OCI-LY3 (cell line): ENCODE results near the gene DDX27.

Experiments used
- H2AFZ ChIP-seq: fragments of 200-600, 300-600 bp; shearing (Covaris generic); 2 replicates; pipeline ENCODE4 v1.6.0; 2014; ENCODE audit warnings: antibody characterized with exemption, low read depth, low read length
- H3K27ac ChIP-seq: fragments of 200-600, 300-600 bp; sonication (generic); 2 replicates; pipeline ENCODE4 v1.5.1; 2014; ENCODE audit warnings: mild to moderate bottlenecking, low read length, moderate library complexity, mixed read lengths
- H3K27me3 ChIP-seq: fragments of 200-600, 300-600 bp; sonication (generic); 2 replicates; pipeline ENCODE4 v1.6.1; 2014; ENCODE audit warnings: low read depth, low read length, mixed read lengths
- H3K36me3 ChIP-seq: fragments of 200-600, 300-600 bp; sonication (generic); replicated peaks from 2 replicates; pipeline ENCODE3; 2014; ENCODE audit warnings: low read depth, low read length, mixed read lengths
- H3K4me1 ChIP-seq: fragments of 300-600, 200-600 bp; sonication (generic); 2 replicates; pipeline ENCODE4 v1.6.1; 2014; ENCODE audit warnings: low read length, mixed read lengths
- H3K4me2 ChIP-seq: fragments of 200-600, 300-600 bp; sonication (generic); 2 replicates; pipeline ENCODE4 v1.6.1; 2014; ENCODE audit warnings: low read length, mixed read lengths
- H3K4me3 ChIP-seq: fragments of 300-600, 200-600 bp; sonication (generic); 2 replicates; pipeline ENCODE4 v1.5.1; 2014; ENCODE audit warnings: antibody characterized with exemption, mild to moderate bottlenecking, low read length, moderate library complexity
- H3K79me2 ChIP-seq: fragments of 300-600, 200-600 bp; shearing (Covaris generic); 2 replicates; pipeline ENCODE4 v1.6.1; 2014; ENCODE audit warnings: mild to moderate bottlenecking, low read length, mixed read lengths
- H3K9ac ChIP-seq: fragments of 300-600, 200-600 bp; shearing (Covaris generic); 2 replicates; pipeline ENCODE4 v1.6.0; 2014; ENCODE audit warnings: mild to moderate bottlenecking, low read length, moderate library complexity
- H3K9me3 ChIP-seq: fragments of 200-600, 300-600 bp; shearing (Covaris generic); 2 replicates; pipeline ENCODE4 v1.6.1; 2014; ENCODE audit warnings: low read length, mixed read lengths; ENCODE audit not compliant: insufficient read depth
- H4K20me1 ChIP-seq: fragments of 200-600, 300-600 bp; sonication (generic); 2 replicates; pipeline ENCODE4 v1.6.1; 2016; ENCODE audit warnings: low read length, mixed read lengths; ENCODE audit not compliant: insufficient read depth
- CTCF ChIP-seq: fragments of 200-600, 300-600 bp; sonication (generic); IDR thresholded peaks from 2 replicates; pipeline ENCODE4 v1.5.1; 2014; ENCODE audit warnings: antibody characterized with exemption, low read length, low read depth
- EZH2phosphoT487 ChIP-seq: fragments of 200-600 bp; shearing (Covaris generic); IDR thresholded peaks from 2 replicates; pipeline ENCODE4 v1.6.1; 2018; ENCODE audit warnings: antibody characterized with exemption, mixed run types, low read depth

Gene DDX27

GRCh38 chr20:49210101-49210756 lies 9.0 kb upstream of the DDX27 start:
- Histone ChIP-seq H3K4me1 (no peaks in the 10 kb centered on the region), H3K36me3 (no peaks in the 10 kb centered on the region), H4K20me1 (no peaks in the 10 kb centered on the region), H2AFZ (no peak overlapping the region), H3K9me3 (peaks cover 11% of the 10 kb centered on the region), H3K79me2 (no peaks in the 10 kb centered on the region), H3K27me3 (peaks cover 3% of the 10 kb centered on the region; the same call in 1 of the 2 replicates), H3K4me2 (no peak overlapping the region), H3K9ac (no peak overlapping the region), H3K27ac (no peak overlapping the region), H3K4me3 (no peak overlapping the region)
- TF ChIP-seq CTCF: no peak
- TF ChIP-seq EZH2phosphoT487: no peak

- H3K4me1 ChIP-seq: no peaks in the 10 kb centered on the region
- no peak overlapping the region for H2AFZ ChIP-seq
- H3K79me2 ChIP-seq: no peaks in the 10 kb centered on the region
- H3K36me3 ChIP-seq: no peaks in the 10 kb centered on the region
- H3K27ac ChIP-seq: no peak overlapping the region
- no peaks in the 10 kb centered on the region for H4K20me1 ChIP-seq
- peaks cover 6% of the 10 kb centered on the region; the same call in 1 of the 2 replicates for H3K27me3 ChIP-seq
- no peak overlapping the region for H3K9ac ChIP-seq
- H3K9me3 ChIP-seq: peaks cover 11% of the 10 kb centered on the region
- H3K4me2 ChIP-seq: no peak overlapping the region
- TF ChIP-seq EZH2phosphoT487 (no peak), CTCF (no peak)
- H3K4me3 ChIP-seq: no peak overlapping the region
Observed at GRCh38 chr20:49210757-49211110, 8.5 kb upstream of the DDX27 start.

- peaks cover 6% of the 10 kb centered on the region; the same call in 1 of the 2 replicates for H3K27me3 ChIP-seq
- peaks cover 4% of the 10 kb centered on the region for H3K79me2 ChIP-seq
- no peak overlapping the region for H3K27ac ChIP-seq
- no peak overlapping the region for H3K4me3 ChIP-seq
- H4K20me1 ChIP-seq: no peaks in the 10 kb centered on the region
- no peaks in the 10 kb centered on the region for H3K36me3 ChIP-seq
- TF ChIP-seq CTCF: no peak
- TF ChIP-seq EZH2phosphoT487: no peak
- H3K9ac ChIP-seq: no peak overlapping the region
- no peak overlapping the region for H3K4me2 ChIP-seq
- peaks cover 11% of the 10 kb centered on the region for H3K9me3 ChIP-seq
- peaks cover 7% of the 10 kb centered on the region for H3K4me1 ChIP-seq
- no peak overlapping the region for H2AFZ ChIP-seq
Observed at GRCh38 chr20:49214571-49214970, 4.6 kb upstream of the DDX27 start.

GRCh38 chr20:49215232-49215631 lies 4.0 kb upstream of the DDX27 start:
- no peak overlapping the region for H3K4me2 ChIP-seq
- H3K79me2 ChIP-seq: peaks cover 10% of the 10 kb centered on the region
- no peak overlapping the region for H2AFZ ChIP-seq
- no peak overlapping the region for H3K9ac ChIP-seq
- H3K36me3 ChIP-seq: no peaks in the 10 kb centered on the region
- H3K9me3 ChIP-seq: peaks cover 8% of the 10 kb centered on the region
- no peak overlapping the region for H3K27ac ChIP-seq
- TF ChIP-seq CTCF: no peak
- no peak for TF ChIP-seq EZH2phosphoT487
- H3K27me3 ChIP-seq: peaks cover 6% of the 10 kb centered on the region; the same call in 1 of the 2 replicates
- peaks cover 9% of the 10 kb centered on the region for H3K4me1 ChIP-seq
- no peaks in the 10 kb centered on the region for H4K20me1 ChIP-seq
- H3K4me3 ChIP-seq: no peak overlapping the region
